GM12801 (cell line): ENCODE measurements around the gene KCNQ4.

Source experiments
- TF ChIP-seq, protein P1 (sequence below): IDR thresholded peaks from one replicate; pipeline ENCODE4 v1.5.1; 2011; ENCODE audit warnings: control low read depth; ENCODE audit not compliant: insufficient read length; ENCODE audit errors: extremely low read depth

KCNQ4 gene

DNA sequence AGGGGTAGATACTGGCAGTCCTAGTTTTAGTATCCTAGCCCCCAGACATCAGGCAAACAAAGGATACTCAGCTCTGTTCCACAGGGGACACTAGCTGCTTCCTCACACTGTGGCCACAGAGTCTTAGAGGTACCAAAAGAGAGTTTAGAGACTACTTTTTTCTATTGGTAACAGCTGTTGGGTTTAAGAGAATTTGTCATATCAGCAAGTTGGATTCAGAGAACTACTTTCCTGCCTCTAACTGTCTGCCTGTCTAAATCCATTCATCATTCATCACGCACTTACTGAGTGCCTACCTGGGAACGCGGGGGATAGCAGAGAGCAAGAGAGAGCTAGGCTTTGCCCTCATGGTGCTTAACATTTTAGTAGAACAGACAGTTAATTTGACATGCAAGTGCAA is 27.1 kb upstream of the KCNQ4 start:
- TF ChIP-seq, protein P1, sequence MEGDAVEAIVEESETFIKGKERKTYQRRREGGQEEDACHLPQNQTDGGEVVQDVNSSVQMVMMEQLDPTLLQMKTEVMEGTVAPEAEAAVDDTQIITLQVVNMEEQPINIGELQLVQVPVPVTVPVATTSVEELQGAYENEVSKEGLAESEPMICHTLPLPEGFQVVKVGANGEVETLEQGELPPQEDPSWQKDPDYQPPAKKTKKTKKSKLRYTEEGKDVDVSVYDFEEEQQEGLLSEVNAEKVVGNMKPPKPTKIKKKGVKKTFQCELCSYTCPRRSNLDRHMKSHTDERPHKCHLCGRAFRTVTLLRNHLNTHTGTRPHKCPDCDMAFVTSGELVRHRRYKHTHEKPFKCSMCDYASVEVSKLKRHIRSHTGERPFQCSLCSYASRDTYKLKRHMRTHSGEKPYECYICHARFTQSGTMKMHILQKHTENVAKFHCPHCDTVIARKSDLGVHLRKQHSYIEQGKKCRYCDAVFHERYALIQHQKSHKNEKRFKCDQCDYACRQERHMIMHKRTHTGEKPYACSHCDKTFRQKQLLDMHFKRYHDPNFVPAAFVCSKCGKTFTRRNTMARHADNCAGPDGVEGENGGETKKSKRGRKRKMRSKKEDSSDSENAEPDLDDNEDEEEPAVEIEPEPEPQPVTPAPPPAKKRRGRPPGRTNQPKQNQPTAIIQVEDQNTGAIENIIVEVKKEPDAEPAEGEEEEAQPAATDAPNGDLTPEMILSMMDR = no peak

DNA sequence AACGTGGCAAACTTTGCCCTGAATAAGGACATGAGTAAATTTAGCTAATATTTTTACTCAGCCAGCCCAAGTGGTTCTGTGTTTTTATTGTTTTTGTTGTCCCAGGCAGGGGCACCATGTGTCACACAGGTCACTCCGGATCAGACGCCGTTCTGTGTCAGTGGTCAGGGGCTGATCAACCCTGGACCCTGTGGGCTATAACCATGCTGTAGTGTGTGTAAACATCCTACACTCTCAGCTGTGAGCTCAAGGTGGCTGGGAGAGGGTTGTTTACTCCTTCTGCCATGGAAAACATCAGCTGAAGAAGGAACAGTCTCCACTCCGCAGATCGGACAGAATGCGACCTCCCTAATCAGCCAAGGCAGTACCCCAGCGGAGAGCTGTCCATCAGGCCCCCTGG is 26.5 kb upstream of the KCNQ4 start:
- TF ChIP-seq, protein P1 = no peak

DNA sequence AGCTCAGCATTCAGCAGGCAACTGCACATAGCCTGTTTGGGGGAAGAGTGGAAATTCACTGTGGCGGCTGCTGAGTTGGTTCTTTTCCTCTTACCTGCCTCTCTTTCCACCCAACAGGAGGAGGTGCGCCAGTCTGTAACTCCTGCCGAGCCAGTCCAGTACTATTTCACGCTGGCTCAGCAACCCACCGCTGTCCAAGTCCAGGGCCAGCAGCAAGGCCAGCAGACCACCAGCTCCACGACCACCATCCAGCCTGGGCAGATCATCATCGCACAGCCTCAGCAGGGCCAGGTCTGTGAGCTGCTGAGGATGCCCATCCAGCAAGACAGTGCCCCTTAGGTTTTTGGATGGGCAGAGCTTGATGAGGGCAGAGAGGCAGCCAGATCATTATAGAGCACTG is 25.6 kb upstream of the KCNQ4 start:
- TF ChIP-seq, protein P1 = no peak

DNA sequence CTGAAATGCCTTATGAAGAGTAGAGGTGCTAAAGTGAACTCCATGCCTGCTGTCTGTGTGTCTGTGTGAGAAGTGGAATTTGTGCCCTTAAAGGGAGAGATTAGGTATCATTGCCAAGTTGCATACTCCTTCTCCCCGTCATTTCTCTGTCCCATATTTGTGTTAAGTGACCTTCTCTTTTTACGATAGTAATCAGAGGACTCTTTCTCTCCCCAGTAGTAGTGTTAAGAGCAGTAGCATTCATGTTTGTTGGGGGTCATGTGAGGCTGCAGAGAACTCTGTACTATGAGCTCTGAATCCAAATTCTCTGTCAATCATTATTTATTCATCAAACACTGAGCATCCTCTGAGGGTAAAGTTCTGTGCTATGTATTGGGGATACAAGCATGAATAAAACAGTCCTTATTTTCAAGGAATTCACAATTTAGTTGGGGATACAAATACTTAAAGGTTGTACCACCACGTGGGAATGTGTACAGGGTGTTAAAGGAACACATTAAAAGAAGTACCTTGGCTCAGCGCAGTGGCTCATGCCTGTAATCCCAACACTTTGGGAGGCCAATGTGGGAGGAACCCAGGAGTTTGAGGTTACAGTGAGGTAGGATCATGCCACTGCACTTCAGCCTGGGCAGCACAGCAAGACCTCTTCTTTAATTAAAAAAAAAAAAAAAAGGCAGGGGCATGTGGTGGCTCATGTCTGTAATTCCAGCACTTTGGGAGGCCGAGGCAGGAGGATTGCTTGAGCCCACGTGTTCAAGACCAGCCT is 24.8 kb upstream of the KCNQ4 start:
- TF ChIP-seq, protein P1 = no peak

DNA sequence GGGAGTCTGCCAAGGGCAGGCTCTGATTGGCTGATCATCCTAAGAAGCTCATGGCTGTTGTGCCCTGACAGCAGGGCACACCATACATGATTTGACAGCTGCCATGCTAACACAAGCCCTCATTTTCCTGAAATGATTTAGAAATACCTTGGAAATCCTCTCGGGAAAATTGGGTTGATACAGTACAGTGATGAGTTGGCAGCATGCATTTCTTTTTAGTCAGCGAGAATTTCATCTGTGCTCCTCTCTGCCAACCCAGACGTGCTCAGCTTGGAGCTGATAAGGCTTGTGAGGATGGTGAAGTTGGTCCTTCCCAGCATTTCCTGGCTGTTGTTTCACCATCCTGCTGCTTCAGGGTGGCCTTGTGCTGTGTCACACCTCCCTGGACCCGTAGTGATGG is 22.6 kb upstream of the KCNQ4 start:
- TF ChIP-seq, protein P1 = no peak

DNA sequence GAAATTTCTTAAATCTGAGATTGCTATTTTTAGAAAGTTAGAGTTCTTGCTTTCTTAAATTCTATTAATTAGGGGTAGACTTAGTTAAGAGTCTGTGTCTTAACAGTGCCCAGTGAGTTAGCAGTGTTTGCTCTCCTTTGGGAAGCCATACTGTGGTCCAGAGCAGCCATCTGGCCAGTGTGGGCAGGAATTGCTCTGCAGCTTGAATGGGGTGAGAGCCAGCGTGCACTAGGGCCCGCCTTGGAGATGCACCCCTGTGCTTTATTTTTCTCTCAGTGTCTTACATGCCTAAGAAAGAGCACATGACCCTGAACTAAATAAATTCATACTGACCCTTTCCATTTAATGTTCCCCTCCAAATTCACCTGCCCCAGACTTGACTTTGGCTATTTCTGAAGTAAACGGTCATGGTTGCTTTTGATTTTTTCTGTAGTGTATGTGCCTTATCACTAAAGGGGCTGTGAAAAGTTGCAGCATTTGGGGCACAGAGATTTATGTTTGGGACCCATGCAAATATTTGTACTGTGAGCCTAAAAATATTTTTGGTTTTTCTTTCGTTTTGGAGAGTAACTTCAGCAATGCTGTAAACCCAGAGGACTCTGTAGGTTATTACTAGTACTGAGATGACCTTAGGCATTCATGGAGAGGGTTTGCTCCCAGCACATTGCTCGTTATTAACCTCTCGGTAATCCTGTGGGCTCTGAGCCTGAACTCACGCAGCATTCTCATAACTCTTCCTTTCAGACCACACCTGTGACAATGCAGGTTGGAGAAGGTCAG is 21.3 kb upstream of the KCNQ4 start:
- TF ChIP-seq, protein P1 = no peak

DNA sequence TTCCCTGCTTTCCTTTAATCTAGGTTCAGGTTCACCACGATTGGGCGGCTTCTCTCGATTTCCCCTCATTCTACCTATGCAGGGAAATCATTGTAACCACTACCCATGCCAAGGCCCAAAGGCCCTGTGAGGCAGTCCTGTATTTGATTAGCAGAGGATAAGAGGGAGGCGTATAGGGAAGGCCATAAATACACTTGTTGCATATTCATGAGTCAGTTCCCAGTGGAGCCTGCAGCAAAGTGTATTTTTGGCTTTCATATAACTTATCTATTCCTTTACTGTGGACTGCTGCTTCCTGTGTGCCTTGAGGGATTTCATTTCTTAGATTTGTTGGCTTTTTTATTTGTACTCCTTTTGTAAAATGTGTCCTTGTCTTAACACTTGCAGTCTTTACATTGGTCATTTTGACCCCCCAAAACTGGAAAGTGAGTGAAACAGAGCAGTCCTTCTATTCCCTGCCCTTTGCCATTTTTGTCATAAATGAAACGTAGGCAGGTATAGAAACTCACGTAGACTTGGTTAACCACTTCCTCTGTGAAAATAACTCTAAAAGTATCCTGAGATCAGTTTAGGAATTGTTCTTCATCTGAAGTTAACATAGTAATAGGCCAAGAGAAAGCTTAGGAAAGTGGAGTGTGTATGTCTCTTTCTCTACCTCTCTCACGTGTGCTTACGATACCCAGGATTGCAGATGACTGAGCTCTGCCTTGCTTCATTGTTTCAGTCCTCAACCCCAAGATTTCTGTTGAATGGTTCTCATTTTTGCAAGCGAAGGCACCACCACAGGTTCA is 19.6 kb upstream of the KCNQ4 start:
- TF ChIP-seq, protein P1 = no peak
